Liver (tissue), 3 donors: ENCODE data around the gene LSM7.

Experiments
- ATF3 ChIP-seq: IDR thresholded peaks from 2 replicates; pipeline ENCODE4 v1.6.1; 2016; ENCODE audit warnings: antibody characterized with exemption
- CTCF ChIP-seq: fragments of 150-350 bp; IDR thresholded peaks from 2 replicates; pipeline ENCODE4 v1.5.1; 2017; ENCODE audit warnings: improper control_type of control experiment, low read depth, low read length; ENCODE audit not compliant: missing input control
- EGR1 ChIP-seq, 2 donors: IDR thresholded peaks; 2 replicates each; pipeline ENCODE4 v1.6.1; 2016 to 2018; ENCODE audit warnings: antibody characterized with exemption in 2 of 2, low read depth in 2 of 2
- GABPA ChIP-seq, 2 donors: IDR thresholded peaks in 1 of 2; conservative IDR thresholded peaks in 1 of 2; 2 replicates each; pipeline ENCODE4 v1.6.1; 2016; ENCODE audit warnings: antibody characterized with exemption in 2 of 2, mild to moderate bottlenecking in 1 of 2, moderate library complexity in 1 of 2
- JUND ChIP-seq, 2 donors: IDR thresholded peaks; 2 replicates each; pipeline ENCODE4 v1.6.1; 2016; ENCODE audit warnings: antibody characterized with exemption in 2 of 2
- MAX ChIP-seq: IDR thresholded peaks from 2 replicates; pipeline ENCODE4 v1.6.1; 2016; ENCODE audit warnings: antibody characterized with exemption
- RAD21 ChIP-seq, 2 donors: IDR thresholded peaks; 2 replicates each; pipeline ENCODE4 v1.6.1; 2016; ENCODE audit warnings: antibody characterized with exemption in 2 of 2, mild to moderate bottlenecking in 2 of 2
- REST ChIP-seq: IDR thresholded peaks from 2 replicates; pipeline ENCODE4 v1.6.1; 2016; ENCODE audit warnings: antibody characterized with exemption, mild to moderate bottlenecking
- SP1 ChIP-seq: IDR thresholded peaks from 2 replicates; pipeline ENCODE4 v1.6.1; 2018; ENCODE audit warnings: antibody characterized with exemption, mild to moderate bottlenecking
- donor health status: healthy.
- donor health status: healthy.

- TF ChIP-seq ATF3 (no peak), CTCF (no peak), SP1 (no peak), REST (no peak), JUND (IDR thresholded peaks at IDR 0.05) (no peak), RAD21 (IDR thresholded peaks at IDR 0.05) (no peak), EGR1 (IDR thresholded peaks at IDR 0.05; ENCODE audit: low read depth in 2 of 2) (no peak), MAX (no peak), GABPA (IDR thresholded peaks at IDR 0.05 in 1 of 2, conservative IDR thresholded peaks at IDR 0.05 in 1 of 2) (no peak)
Observed at GRCh38 chr19:2371656-2372055, 43.3 kb upstream of the LSM7 start.
